ENCODE measurements around the gene IGFL1.
"Not testable (repeated sequence)": the region's sequence is repeated elsewhere in the genome, so short reads cannot be mapped to it uniquely, and the experiment has no call there.

Gene IGFL1

GRCh38 chr19:46229442-46229841, at the start of gene IGFL1:
Gene IGFL1, plus strand, starts transcription at chr19:46229742. Its CDS starts 33 bp downstream, at chr19:46229775.
- Mint-ChIP-seq H3K4me3 (no peak within 1 kb of the TSS), H3K36me3 (ENCODE audit: low read depth) (no peaks in the 10 kb centered on the region), H3K27ac (no peak within 1 kb of the TSS), H3K4me1 (ENCODE audit: low read depth) (no peaks in the 10 kb centered on the region), H3K27me3 (peaks cover 10% of the 10 kb centered on the region), H3K9me3 (no peaks in the 10 kb centered on the region)
- intact Hi-C loops (cut with micrococcal nuclease) = no loop called here

GRCh38 chr19:46180701-46181387, 48.7 kb upstream of the IGFL1 start:
- intact Hi-C loops (cut with micrococcal nuclease) = no loop called here
- no peaks in the 10 kb centered on the region for H3K36me3 Mint-ChIP-seq (ENCODE audit: low read depth)
- H3K9me3 Mint-ChIP-seq = no peaks in the 10 kb centered on the region
- H3K27ac Mint-ChIP-seq = no peak overlapping the region
- no peak overlapping the region for H3K4me3 Mint-ChIP-seq
- H3K4me1 Mint-ChIP-seq (ENCODE audit: low read depth) = peaks cover 44% of the 10 kb centered on the region
- peaks cover 17% of the 10 kb centered on the region for H3K27me3 Mint-ChIP-seq

- intact Hi-C loops (cut with micrococcal nuclease) = no loop called here
- H3K4me1 Mint-ChIP-seq (ENCODE audit: low read depth) = peaks cover 39% of the 10 kb centered on the region
- H3K27me3 Mint-ChIP-seq = peaks cover 19% of the 10 kb centered on the region
- H3K27ac Mint-ChIP-seq = no peak overlapping the region
- H3K9me3 Mint-ChIP-seq = no peaks in the 10 kb centered on the region
- H3K4me3 Mint-ChIP-seq = no peak overlapping the region
- no peaks in the 10 kb centered on the region for H3K36me3 Mint-ChIP-seq (ENCODE audit: low read depth)
These were observed 48.2 kb upstream of the IGFL1 start for GRCh38 chr19:46181388-46181779.

GRCh38 chr19:46182476-46182875, 47.1 kb upstream of the IGFL1 start:
- Mint-ChIP-seq H3K4me3 (no peak overlapping the region), H3K9me3 (no peaks in the 10 kb centered on the region), H3K27ac (peak overlapping the region; percentile 2), H3K36me3 (ENCODE audit: low read depth) (no peaks in the 10 kb centered on the region), H3K27me3 (peaks cover 16% of the 10 kb centered on the region), H3K4me1 (ENCODE audit: low read depth) (peaks cover 37% of the 10 kb centered on the region)
- intact Hi-C loops (cut with micrococcal nuclease) = no loop called here

- Mint-ChIP-seq H3K4me3 (peak overlapping the region; percentile 13), H3K27me3 (peaks cover 17% of the 10 kb centered on the region), H3K4me1 (ENCODE audit: low read depth) (peaks cover 33% of the 10 kb centered on the region), H3K27ac (peak overlapping the region; percentile 42)
- H3K36me3 Mint-ChIP-seq (ENCODE audit: low read depth); H3K9me3 Mint-ChIP-seq; intact Hi-C loops (cut with micrococcal nuclease): not testable (repeated sequence)
These were observed 44.5 kb upstream of the IGFL1 start for GRCh38 chr19:46184775-46185710.

GRCh38 chr19:46186101-46186716, 43.3 kb upstream of the IGFL1 start:
- Mint-ChIP-seq H3K4me3 (no peak overlapping the region), H3K9me3 (no peaks in the 10 kb centered on the region), H3K4me1 (ENCODE audit: low read depth) (peaks cover 41% of the 10 kb centered on the region), H3K27ac (peak overlapping the region; percentile 42), H3K27me3 (peaks cover 20% of the 10 kb centered on the region), H3K36me3 (ENCODE audit: low read depth) (no peaks in the 10 kb centered on the region)
- intact Hi-C loops (cut with micrococcal nuclease) = no loop called here

- intact Hi-C loops (cut with micrococcal nuclease) = no loop called here
- Mint-ChIP-seq H3K36me3 (ENCODE audit: low read depth) (no peaks in the 10 kb centered on the region), H3K27ac (no peak overlapping the region), H3K9me3 (no peaks in the 10 kb centered on the region), H3K4me1 (ENCODE audit: low read depth) (peaks cover 43% of the 10 kb centered on the region), H3K27me3 (peaks cover 20% of the 10 kb centered on the region), H3K4me3 (no peak overlapping the region)
These were observed 42.8 kb upstream of the IGFL1 start for GRCh38 chr19:46186717-46187101.

GRCh38 chr19:46189971-46190888, 39.3 kb upstream of the IGFL1 start:
- peaks cover 38% of the 10 kb centered on the region for H3K4me1 Mint-ChIP-seq (ENCODE audit: low read depth)
- H3K27ac Mint-ChIP-seq = no peak overlapping the region
- intact Hi-C loops (cut with micrococcal nuclease) = loop anchor here (1.0 to 2.0 kb wide), 2 partner anchors 108 to 161 kb away; no protein-coding TSS in a partner anchor
- H3K9me3 Mint-ChIP-seq = no peaks in the 10 kb centered on the region
- no peak overlapping the region for H3K4me3 Mint-ChIP-seq
- peaks cover 18% of the 10 kb centered on the region for H3K27me3 Mint-ChIP-seq
- H3K36me3 Mint-ChIP-seq (ENCODE audit: low read depth) = no peaks in the 10 kb centered on the region

- H3K27ac Mint-ChIP-seq = no peak overlapping the region
- H3K9me3 Mint-ChIP-seq = no peaks in the 10 kb centered on the region
- intact Hi-C loops (cut with micrococcal nuclease) = no loop called here
- no peaks in the 10 kb centered on the region for H3K36me3 Mint-ChIP-seq (ENCODE audit: low read depth)
- H3K4me1 Mint-ChIP-seq (ENCODE audit: low read depth) = peaks cover 32% of the 10 kb centered on the region
- no peak overlapping the region for H3K4me3 Mint-ChIP-seq
- H3K27me3 Mint-ChIP-seq = peaks cover 21% of the 10 kb centered on the region
These were observed 38.2 kb upstream of the IGFL1 start for GRCh38 chr19:46191356-46191755.

- no peak overlapping the region for H3K27ac Mint-ChIP-seq
- no peaks in the 10 kb centered on the region for H3K36me3 Mint-ChIP-seq (ENCODE audit: low read depth)
- peaks cover 32% of the 10 kb centered on the region for H3K4me1 Mint-ChIP-seq (ENCODE audit: low read depth)
- no peaks in the 10 kb centered on the region for H3K9me3 Mint-ChIP-seq
- intact Hi-C loops (cut with micrococcal nuclease) = no loop called here
- H3K27me3 Mint-ChIP-seq = peaks cover 27% of the 10 kb centered on the region
- no peak overlapping the region for H3K4me3 Mint-ChIP-seq
These were observed 37.6 kb upstream of the IGFL1 start for GRCh38 chr19:46191972-46192371.

GRCh38 chr19:46192626-46192991, 36.9 kb upstream of the IGFL1 start:
- H3K9me3 Mint-ChIP-seq; H3K36me3 Mint-ChIP-seq (ENCODE audit: low read depth); H3K4me3 Mint-ChIP-seq; intact Hi-C loops (cut with micrococcal nuclease): not testable (repeated sequence)
- H3K27me3 Mint-ChIP-seq = peaks cover 30% of the 10 kb centered on the region
- peaks cover 32% of the 10 kb centered on the region for H3K4me1 Mint-ChIP-seq (ENCODE audit: low read depth)
- H3K27ac Mint-ChIP-seq = peak overlapping the region; percentile 71

- Mint-ChIP-seq H3K27me3 (peaks cover 30% of the 10 kb centered on the region), H3K4me1 (ENCODE audit: low read depth) (peaks cover 32% of the 10 kb centered on the region), H3K27ac (peak overlapping the region; percentile 71), H3K4me3 (peak overlapping the region; percentile 27), H3K36me3 (ENCODE audit: low read depth) (no peaks in the 10 kb centered on the region), H3K9me3 (no peaks in the 10 kb centered on the region)
- intact Hi-C loops (cut with micrococcal nuclease) = no loop called here
These were observed 36.4 kb upstream of the IGFL1 start for GRCh38 chr19:46192992-46193650.

- Mint-ChIP-seq H3K27ac (no peak overlapping the region), H3K4me1 (ENCODE audit: low read depth) (peaks cover 32% of the 10 kb centered on the region), H3K27me3 (peaks cover 26% of the 10 kb centered on the region)
These were observed 35.9 kb upstream of the IGFL1 start for GRCh38 chr19:46193678-46194077.

More at GRCh38 chr19:46193678-46194077, 35.9 kb upstream of the IGFL1 start:
- no peaks in the 10 kb centered on the region for H3K36me3 Mint-ChIP-seq (ENCODE audit: low read depth)
- intact Hi-C loops (cut with micrococcal nuclease) = no loop called here
- no peaks in the 10 kb centered on the region for H3K9me3 Mint-ChIP-seq
- H3K4me3 Mint-ChIP-seq = no peak overlapping the region

All from dendritic cell treated with granulocyte-macrophage colony-stimulating factor and Interleukin-4, amounts not matched to agents 40 ng/mL and 50 ng/mL, for 4 days (primary cell).